ENCODE data around the gene DGLUCY. TPM values are rescaled to one million over a fixed set of nuclear protein-coding genes. Genes with fewer than 3 reads are reported as not detected.
A peak's percentile ranks its signal among the peaks of the same experiment; 100 is the strongest.

DGLUCY gene
- total and polyA plus RNA-seq, 7 experiments from 2014 or later = 31.1 to 108 (median 87.8) TPM

DNA sequence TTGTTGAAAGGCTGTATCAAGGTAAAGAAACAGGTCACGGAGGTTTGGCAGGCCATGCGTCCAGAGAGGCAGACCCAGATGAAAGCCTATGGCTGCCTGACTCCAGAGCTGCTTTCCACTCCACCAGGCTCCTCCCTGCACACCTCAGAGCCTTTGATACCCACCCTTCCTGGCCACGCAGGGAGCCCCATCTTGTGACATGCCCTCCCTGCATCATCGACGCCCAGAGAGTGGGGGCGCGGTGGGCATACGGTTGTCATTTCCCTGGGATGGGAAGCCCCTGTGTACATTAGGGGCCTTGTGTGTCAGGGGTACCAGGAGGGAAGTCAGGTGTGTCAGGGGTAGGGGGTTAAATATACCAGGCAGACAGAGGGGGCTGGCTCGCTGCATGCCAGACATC is 160.9 kb downstream of the DGLUCY start:
- Mint-ChIP-seq H3K36me3 (peaks cover 4 to 36% (median 12%) of the 10 kb centered on the region in 5 donors), H3K27me3 (no peaks in the 10 kb centered on the region), H3K27ac (peak overlapping the region in 7 of 9 donors; percentile 22 to 74 (median 49)), H3K4me1 (peaks cover 0 to 9% (median 4%) of the 10 kb centered on the region in 7 donors), H3K9me3 (peaks cover 0 to under 1% (median 0%) of the 10 kb centered on the region in 11 donors), H3K4me3 (no peak overlapping the region)
- ChIA-PET CTCF (interaction anchor here (0.8 kb wide), 1 partner anchor 18 kb away, joined by 3 read pairs; no protein-coding TSS in a partner anchor), POLR2A (interaction anchor here (0.8 kb wide), 1 partner anchor 46 kb away, joined by 3 read pairs; no protein-coding TSS in a partner anchor)
- H3K4me1 ChIP-seq (ENCODE audit: control insufficient read depth in 2 of 2, insufficient read depth in 2 of 2, low read length in 2 of 2) = no peaks in the 10 kb centered on the region
- intact Hi-C loops (cut with micrococcal nuclease) = no loop called here
- ATAC-seq (no peak), DNase-seq (no peak)
- peaks cover 28 to 91% (median 54%) of the 10 kb centered on the region in 3 experiments for H3K36me3 ChIP-seq (ENCODE audit: control insufficient read depth in 2 of 3, insufficient read depth in 3 of 3, low read length in 3 of 3)
- no peaks in the 10 kb centered on the region for H3K9me3 ChIP-seq (ENCODE audit: control insufficient read depth in 2 of 3, low read length in 3 of 3)
- H3K4me3 ChIP-seq (ENCODE audit: low read length) = no peak overlapping the region
- H3K27ac ChIP-seq (ENCODE audit: low read depth, low read length) = no peak overlapping the region
- no peaks in the 10 kb centered on the region for H3K27me3 ChIP-seq (ENCODE audit: control insufficient read depth in 2 of 2, insufficient read depth in 2 of 2, low read length in 2 of 2)

Other genes starting within 250 kb of the DGLUCY start
- gene RPS6KA5, start 53.4 kb upstream of the DGLUCY start, total RNA-seq = 10 to 100 TPM; 31.9 to 43.5 (median 34.3) TPM
- gene RPS6KA5, start 53.4 kb upstream of the DGLUCY start, polyA plus RNA-seq = 10 to 100 TPM; 17.7 to 26.8 TPM
- 10 to 100 TPM in 1 of 5 experiments, 1 to 10 TPM in 3, under 1 TPM in 1; 0.86 to 38.6 (median 2.3) TPM for gene GPR68, start 130.6 kb downstream of the DGLUCY start, total RNA-seq
- under 1 TPM in 1 of 2 donors, not detected in 1; 0.67 TPM for gene GPR68, start 130.6 kb downstream of the DGLUCY start, polyA plus RNA-seq

Data from naive thymus-derived CD4-positive, alpha-beta T cell (primary cell).